HG03432 (cell line): ENCODE results near the gene NKAIN2.
"Not testable (repeated sequence)": the region's sequence is repeated elsewhere in the genome, so short reads cannot be mapped to it uniquely, and the experiment has no call there.

Source experiments
- ATAC-seq: cut with Tn5 transposase; IDR thresholded peaks from one replicate; pipeline ENCODE4 v1.9.1; 2021; ENCODE audit warnings: mild to moderate bottlenecking, moderate library complexity; ENCODE audit not compliant: unreplicated experiment

NKAIN2 gene

GRCh38 chr6:123888771-123889513, 85.3 kb downstream of the NKAIN2 start:
- peak; percentile 53 for ATAC-seq

- ATAC-seq = no peak
Observed at GRCh38 chr6:123895346-123895745, 91.7 kb downstream of the NKAIN2 start.

GRCh38 chr6:123895806-123896205, 92.1 kb downstream of the NKAIN2 start:
- no peak for ATAC-seq

GRCh38 chr6:123896869-123897268, 93.2 kb downstream of the NKAIN2 start:
- ATAC-seq = no peak

GRCh38 chr6:123897965-123898364, 94.3 kb downstream of the NKAIN2 start:
- ATAC-seq = no peak

GRCh38 chr6:123898665-123899064, 95.0 kb downstream of the NKAIN2 start:
- peak; percentile 65 for ATAC-seq

GRCh38 chr6:123899745-123900144, 96.1 kb downstream of the NKAIN2 start:
- ATAC-seq = no peak

- ATAC-seq = no peak
Observed at GRCh38 chr6:123901436-123901835, 97.8 kb downstream of the NKAIN2 start.

GRCh38 chr6:123902738-123903313, 99.2 kb downstream of the NKAIN2 start:
- no peak for ATAC-seq

GRCh38 chr6:123904228-123904627, 100.6 kb downstream of the NKAIN2 start:
- ATAC-seq = no peak

- ATAC-seq = no peak
Observed at GRCh38 chr6:123908797-123909196, 105.1 kb downstream of the NKAIN2 start.

GRCh38 chr6:123909989-123910388, 106.3 kb downstream of the NKAIN2 start:
- ATAC-seq = no peak

GRCh38 chr6:123913863-123914262, 110.2 kb downstream of the NKAIN2 start:
- ATAC-seq = no peak

GRCh38 chr6:123923379-123923778, 119.7 kb downstream of the NKAIN2 start:
- not testable (repeated sequence) for ATAC-seq

- ATAC-seq = peak; percentile 97
Observed at GRCh38 chr6:123925350-123925749, 121.7 kb downstream of the NKAIN2 start.

- no peak for ATAC-seq
Observed at GRCh38 chr6:123925842-123926399, 122.3 kb downstream of the NKAIN2 start.

GRCh38 chr6:123928529-123928928, 124.9 kb downstream of the NKAIN2 start:
- no peak for ATAC-seq

- no peak for ATAC-seq
Observed at GRCh38 chr6:123931928-123932327, 128.3 kb downstream of the NKAIN2 start.

GRCh38 chr6:123940551-123940950, 136.9 kb downstream of the NKAIN2 start:
- ATAC-seq = no peak

GRCh38 chr6:123941855-123942254, 138.2 kb downstream of the NKAIN2 start:
- no peak for ATAC-seq

GRCh38 chr6:123945386-123945785, 141.7 kb downstream of the NKAIN2 start:
- ATAC-seq = no peak

GRCh38 chr6:123953920-123954319, 150.3 kb downstream of the NKAIN2 start:
- ATAC-seq = no peak
